DMS153 treated with DMSO at 0.1 percent for 48 hours (cell line): Measurements from ENCODE around the gene CCDC192.

Experiments
- DNase-seq: peaks from one replicate; lab custom pipeline; 2025; ENCODE audit not compliant: unreplicated experiment; lab: John Stamatoyannopoulos, UW

Gene CCDC192

GRCh38 chr5:127805448-127805847 is 102.3 kb downstream of the CCDC192 start:
- no peak for DNase-seq

- DNase-seq = no peak
Observed at GRCh38 chr5:127806776-127807175, 103.6 kb downstream of the CCDC192 start.

GRCh38 chr5:127809533-127809932 is 106.3 kb downstream of the CCDC192 start:
- no peak for DNase-seq

GRCh38 chr5:127810017-127810416 is 106.8 kb downstream of the CCDC192 start:
- no peak for DNase-seq

GRCh38 chr5:127810707-127811490 is 107.7 kb downstream of the CCDC192 start:
- DNase-seq = no peak

- no peak for DNase-seq
Observed at GRCh38 chr5:127812570-127812969, 109.4 kb downstream of the CCDC192 start.

- no peak for DNase-seq
Observed at GRCh38 chr5:127813633-127814587, 110.7 kb downstream of the CCDC192 start.

GRCh38 chr5:127814588-127814973 is 111.4 kb downstream of the CCDC192 start:
- no peak for DNase-seq

- DNase-seq = no peak
Observed at GRCh38 chr5:127820910-127821553, 117.8 kb downstream of the CCDC192 start.

- DNase-seq = no peak
Observed at GRCh38 chr5:127821896-127822295, 118.7 kb downstream of the CCDC192 start.

GRCh38 chr5:127824126-127824525 is 120.9 kb downstream of the CCDC192 start:
- DNase-seq = no peak

GRCh38 chr5:127826011-127826410 is 122.8 kb downstream of the CCDC192 start:
- no peak for DNase-seq

GRCh38 chr5:127827451-127827850 is 124.3 kb downstream of the CCDC192 start:
- DNase-seq = no peak

GRCh38 chr5:127830157-127830556 is 127.0 kb downstream of the CCDC192 start:
- DNase-seq = no peak

- no peak for DNase-seq
Observed at GRCh38 chr5:127830829-127831598, 127.8 kb downstream of the CCDC192 start.

GRCh38 chr5:127832067-127832466 is 128.9 kb downstream of the CCDC192 start:
- no peak for DNase-seq

GRCh38 chr5:127834094-127834531 is 130.9 kb downstream of the CCDC192 start:
- no peak for DNase-seq

- no peak for DNase-seq
Observed at GRCh38 chr5:127834554-127834953, 131.4 kb downstream of the CCDC192 start.

GRCh38 chr5:127838661-127839060 is 135.5 kb downstream of the CCDC192 start:
- no peak for DNase-seq

- no peak for DNase-seq
Observed at GRCh38 chr5:127839072-127839471, 135.9 kb downstream of the CCDC192 start.
